Measurements from ENCODE around the gene C19orf12.

C19orf12 gene

DNA sequence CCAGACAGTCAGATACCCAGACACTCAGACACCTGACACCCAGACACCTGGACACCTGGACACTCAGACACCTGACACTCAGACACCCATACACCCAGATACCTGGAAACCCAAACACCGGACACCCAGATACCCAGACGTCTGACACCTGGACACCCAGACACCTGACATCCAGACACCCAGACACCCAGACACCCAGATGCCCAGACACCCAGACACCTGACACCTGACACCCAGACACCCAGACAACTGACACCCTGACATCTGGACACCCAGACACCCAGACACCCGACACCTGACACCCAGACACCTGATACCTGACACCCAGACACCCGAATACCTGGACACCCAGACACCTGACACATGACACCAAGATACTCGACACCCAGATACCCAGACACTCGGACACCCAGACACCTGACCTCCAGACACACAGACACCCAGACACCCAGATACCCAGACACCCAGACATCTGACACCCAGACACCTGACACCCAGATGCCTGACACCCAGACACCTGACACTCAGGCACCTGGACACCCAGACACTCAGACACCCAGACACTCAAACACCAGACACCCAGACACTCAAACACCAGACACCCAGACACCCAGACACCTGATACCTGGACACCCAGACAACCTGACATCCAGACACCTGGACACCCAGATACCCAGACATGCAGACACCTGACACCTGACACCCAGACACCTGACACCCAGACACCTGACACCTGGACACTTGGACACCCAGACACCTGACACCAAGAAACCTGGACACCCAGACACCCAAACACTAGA is 19.1 kb downstream of the C19orf12 start:
- DNase-seq: no peak

- peak; percentile 81 to 92 (median 85) for DNase-seq
These were observed 20.1 kb downstream of the C19orf12 start for GRCh38 chr19:29694669-29695627.

GRCh38 chr19:29694161-29694560 is 20.9 kb downstream of the C19orf12 start:
- DNase-seq: no peak

- DNase-seq: peak; percentile 59 to 66 (median 64)
These were observed 24.2 kb downstream of the C19orf12 start for GRCh38 chr19:29690842-29691241.

DNA sequence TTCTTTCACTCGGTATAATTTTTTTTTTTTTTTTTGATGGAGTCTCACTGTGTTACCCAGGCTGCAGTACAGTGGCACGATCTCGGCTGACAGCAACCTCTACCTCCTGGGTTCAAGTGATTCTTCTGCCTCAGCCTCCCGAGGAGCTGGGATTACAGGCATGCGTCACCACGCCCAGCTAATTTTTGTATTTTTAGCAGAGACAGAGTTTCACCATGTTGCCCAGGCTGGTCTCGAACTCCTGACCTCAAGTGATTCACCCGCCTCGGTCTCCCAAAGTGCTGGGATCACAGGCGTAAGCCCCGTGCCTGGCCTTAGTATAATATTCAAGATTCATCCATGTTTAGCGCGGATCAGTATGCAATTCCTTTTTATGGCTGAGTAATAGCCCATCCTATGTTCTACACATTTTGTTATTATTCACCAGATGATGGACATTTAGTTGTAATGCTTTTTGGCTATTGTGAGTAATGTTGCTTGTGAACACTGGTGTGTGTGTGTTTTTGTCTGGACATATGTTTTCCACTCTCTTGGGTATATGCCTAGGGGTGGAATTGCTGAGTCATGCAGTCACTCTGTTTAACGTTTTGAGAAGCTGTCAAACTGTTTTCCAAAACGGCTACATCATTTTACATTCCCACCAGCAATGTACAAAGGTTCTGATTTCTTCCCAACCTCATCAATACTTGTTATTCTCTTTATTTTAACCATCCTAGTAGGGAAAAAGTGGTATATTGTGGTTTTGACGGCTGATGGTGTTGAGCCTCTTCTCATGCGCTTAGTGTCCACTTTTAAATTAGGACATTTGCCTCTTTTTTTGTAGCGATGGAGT is 26.9 kb downstream of the C19orf12 start:
- DNase-seq: no peak

- peak; percentile 77 to 83 (median 82) for DNase-seq
These were observed 27.7 kb downstream of the C19orf12 start for GRCh38 chr19:29687244-29687896.

- no peak for DNase-seq
These were observed 28.7 kb downstream of the C19orf12 start for GRCh38 chr19:29686285-29686805.

- no peak for DNase-seq
These were observed 29.7 kb downstream of the C19orf12 start for GRCh38 chr19:29685326-29685725.

DNA sequence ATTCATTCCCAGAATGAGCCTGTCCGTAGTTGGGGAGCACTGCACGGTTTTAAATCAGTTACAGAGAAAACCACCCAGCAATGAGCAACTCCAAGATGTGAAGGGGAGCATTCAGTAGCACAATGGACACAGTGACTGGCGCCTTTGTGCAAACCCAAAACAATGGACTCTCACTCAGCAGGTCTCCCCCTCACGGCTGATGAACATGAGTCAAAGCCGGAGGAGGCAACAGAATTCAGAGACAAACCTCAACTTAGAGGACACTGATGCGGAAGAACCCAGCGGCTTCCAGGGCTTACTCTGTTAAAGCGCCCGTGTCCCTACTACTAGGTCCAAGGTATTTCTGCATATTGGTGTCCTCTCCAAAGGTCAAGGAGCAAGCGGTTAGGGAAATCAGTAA is 32.1 kb downstream of the C19orf12 start:
- no peak for DNase-seq

DNA sequence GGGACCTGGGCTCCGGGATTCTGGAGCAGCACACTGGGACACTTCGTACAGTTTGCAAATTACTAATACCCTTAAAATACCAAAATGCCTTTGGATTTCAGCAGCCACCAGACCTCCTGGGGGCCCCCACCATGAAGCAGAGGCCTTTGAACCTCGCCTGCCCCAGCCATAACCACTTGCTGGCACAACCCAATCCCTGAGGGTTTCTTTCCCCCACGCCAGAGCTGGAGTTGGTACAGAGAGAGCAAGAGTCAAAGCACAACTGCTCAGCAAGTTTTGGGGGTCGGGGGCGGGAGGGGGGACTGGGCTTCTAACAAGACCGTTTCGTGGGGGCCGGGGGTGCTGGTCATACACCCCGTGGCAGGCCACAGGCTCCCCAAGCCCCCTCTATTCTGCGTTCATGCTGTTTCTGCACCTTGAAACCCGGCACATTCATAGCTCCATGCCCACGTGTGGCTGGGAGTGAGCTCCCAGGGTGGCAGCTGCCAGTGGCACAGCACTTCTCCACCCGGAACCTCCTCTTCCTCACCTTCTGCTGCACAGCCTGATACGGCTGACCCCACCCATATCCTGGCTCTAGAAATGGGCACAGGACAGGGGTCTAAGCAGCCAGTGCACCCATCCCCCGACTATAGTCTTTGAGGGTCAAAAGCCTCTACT is 32.7 kb downstream of the C19orf12 start:
- no peak for DNase-seq

DNA sequence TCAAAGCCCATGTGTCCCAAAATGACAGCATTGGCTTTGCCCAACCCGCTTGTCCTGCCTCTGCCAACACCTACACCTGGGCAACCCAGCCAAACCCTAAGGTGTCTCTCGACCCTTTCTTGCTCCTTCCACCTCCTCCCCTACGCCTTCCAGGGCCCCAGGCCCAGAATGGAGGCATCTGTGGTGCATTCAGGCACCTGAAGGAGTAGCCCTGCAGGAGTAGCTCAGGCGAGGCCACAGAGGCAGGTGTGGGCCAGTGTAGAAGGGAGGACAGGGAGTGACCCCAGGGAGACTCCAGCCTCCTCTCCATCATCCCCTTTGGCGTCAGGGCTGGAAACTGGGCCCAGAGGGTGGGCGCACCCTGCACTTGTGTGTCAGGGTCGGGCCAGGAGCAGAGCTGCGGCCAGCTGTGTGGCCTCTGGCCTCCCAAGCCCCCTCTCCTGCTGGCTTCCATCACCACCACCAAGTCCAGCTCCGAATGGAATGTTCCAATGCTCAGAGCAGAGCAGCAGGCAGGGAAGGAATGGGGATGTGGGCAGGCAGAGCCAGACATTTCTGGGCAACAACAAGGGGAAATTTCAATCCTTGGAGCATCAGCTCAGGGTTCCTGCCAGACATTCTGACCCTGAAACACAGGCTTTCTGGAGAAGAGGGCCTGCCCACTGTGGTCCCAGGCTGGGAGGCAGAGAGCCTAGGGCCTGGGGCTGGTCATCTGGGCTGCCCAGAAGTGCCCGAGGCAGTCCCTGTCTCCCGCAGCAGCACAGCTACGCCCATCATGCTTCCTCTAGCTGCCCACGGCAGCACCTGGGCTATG is 33.4 kb downstream of the C19orf12 start:
- no peak for DNase-seq

GRCh38 chr19:29680937-29681336 is 34.1 kb downstream of the C19orf12 start:
- DNase-seq: no peak

DNA sequence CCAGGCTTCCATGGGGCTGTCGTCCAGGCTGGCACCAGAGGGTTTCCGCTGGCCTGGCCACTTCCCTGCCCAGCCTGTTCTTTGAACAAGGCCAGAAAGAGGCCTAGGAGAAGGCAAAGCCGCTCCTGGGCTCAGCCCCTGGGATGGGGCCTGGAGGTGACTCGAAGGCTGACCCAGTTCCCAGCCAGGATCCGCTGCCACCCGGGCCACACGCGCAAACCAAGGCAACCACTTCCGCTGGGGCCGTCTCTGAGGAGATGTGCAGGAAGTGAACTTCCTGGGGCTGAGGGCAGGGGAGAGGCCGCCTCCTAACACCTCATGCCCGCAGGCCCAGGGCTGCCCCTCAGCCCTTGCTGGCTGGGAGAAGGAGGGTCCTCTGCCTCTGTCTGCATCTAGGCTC is 34.6 kb downstream of the C19orf12 start:
- peak; percentile 35 to 49 (median 40) for DNase-seq

- DNase-seq: no peak
These were observed 35.4 kb downstream of the C19orf12 start for GRCh38 chr19:29679598-29680210.

- no peak for DNase-seq
These were observed 36.5 kb downstream of the C19orf12 start for GRCh38 chr19:29678484-29679106.

DNA sequence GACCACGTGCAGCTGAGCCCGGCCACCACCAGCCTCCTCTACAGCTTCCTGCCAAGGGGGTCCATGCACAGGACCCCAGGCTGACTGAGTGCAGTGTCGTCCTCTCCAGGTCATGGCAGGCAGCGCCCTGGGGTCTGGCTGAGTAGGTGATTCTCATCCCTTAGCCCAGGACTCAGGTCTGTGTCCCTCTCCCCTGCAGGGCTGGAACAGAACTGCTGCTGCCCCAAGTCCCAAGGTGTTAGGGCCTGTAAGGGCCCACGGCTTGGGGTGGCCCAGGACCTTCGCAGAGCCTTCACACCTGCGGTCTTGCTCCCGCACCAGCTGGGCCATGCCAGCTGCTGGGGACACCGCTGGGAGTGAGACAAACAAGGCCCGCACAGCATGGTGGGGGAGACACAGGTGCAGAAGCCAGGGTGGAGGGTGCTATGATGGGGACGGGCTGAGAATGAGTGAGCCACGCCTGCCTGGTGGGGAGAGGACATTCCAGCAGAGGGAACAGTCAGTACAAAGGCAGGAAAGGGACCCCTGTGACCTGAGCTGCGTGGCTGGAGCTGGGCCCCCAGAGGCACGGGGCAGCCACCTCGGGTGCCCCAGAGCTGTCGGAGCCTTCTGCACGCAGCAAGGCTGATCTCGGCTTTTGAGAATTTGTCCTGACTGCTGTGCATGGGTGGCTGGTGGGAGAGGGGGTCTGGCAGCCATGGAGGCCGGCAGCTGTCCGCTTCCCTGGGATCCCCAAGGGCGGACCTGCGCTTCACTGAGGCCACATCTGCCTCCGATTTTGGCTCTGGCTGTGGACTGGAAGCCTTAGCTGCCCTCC is 37.9 kb downstream of the C19orf12 start:
- DNase-seq: no peak

- DNase-seq: no peak
These were observed 38.5 kb downstream of the C19orf12 start for GRCh38 chr19:29676586-29676985.

GRCh38 chr19:29675650-29676186 is 39.3 kb downstream of the C19orf12 start:
- no peak for DNase-seq

Data from suppressor macrophage treated with lipopolysaccharide for 1 hour (primary cell).